Measurements from ENCODE around the gene FKBP10.
"Not testable (repeated sequence)": the region's sequence is repeated elsewhere in the genome, so short reads cannot be mapped to it uniquely, and the experiment has no call there.

FKBP10 gene, protein sequence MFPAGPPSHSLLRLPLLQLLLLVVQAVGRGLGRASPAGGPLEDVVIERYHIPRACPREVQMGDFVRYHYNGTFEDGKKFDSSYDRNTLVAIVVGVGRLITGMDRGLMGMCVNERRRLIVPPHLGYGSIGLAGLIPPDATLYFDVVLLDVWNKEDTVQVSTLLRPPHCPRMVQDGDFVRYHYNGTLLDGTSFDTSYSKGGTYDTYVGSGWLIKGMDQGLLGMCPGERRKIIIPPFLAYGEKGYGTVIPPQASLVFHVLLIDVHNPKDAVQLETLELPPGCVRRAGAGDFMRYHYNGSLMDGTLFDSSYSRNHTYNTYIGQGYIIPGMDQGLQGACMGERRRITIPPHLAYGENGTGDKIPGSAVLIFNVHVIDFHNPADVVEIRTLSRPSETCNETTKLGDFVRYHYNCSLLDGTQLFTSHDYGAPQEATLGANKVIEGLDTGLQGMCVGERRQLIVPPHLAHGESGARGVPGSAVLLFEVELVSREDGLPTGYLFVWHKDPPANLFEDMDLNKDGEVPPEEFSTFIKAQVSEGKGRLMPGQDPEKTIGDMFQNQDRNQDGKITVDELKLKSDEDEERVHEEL

DNA sequence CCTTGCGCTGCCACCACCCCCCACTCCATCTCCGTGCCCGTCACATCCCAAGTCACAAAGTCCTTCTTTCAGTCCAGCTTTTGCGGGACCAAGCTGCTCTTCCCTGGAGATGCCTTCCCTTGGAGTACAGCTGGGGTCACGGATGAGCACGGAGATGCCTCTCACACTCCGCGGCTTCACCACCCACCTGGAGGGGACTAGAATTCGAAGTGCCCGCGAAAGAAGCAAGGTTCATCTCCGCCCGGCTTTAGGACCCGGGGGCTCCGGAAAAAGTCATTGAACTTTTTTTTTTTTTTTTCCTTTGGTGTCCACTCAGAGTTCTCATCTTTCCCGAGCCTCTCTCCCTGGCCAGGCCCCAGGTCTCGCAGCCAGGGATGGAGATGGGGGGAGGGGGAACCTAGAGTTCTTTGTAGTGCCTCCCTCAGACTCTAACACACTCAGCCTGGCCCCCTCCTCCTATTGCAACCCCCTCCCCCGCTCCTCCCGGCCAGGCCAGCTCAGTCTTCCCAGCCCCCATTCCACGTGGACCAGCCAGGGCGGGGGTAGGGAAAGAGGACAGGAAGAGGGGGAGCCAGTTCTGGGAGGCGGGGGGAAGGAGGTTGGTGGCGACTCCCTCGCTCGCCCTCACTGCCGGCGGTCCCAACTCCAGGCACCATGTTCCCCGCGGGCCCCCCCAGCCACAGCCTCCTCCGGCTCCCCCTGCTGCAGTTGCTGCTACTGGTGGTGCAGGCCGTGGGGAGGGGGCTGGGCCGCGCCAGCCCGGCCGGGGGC, at the start of gene FKBP10:
TSS of gene FKBP10 (plus strand) at position 624 of the 771 bp plus-strand sequence. CDS start at position 655, 31 bp downstream.
- no peak for FAIRE-seq

DNA sequence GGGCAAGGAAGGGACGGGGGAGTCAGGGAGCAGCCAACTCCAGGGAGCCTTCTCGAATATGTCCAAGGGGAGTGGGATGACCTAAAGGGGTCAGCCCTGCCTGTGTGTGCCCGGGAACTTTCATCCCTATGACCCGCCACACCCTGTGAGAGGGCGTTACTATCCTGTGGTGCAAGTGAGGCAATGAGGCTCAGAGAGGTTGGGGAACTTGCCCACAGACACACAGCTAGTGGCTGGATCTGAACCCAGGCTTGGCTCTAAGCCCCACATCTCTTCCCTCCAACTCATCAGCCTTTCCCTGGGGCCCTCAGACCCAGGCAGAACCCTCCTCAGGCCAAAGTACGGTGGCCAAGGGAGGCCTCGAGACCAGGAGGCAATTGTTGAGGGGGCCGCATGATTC, 49.5 kb upstream of the FKBP10 start:
- FAIRE-seq = no peak

DNA sequence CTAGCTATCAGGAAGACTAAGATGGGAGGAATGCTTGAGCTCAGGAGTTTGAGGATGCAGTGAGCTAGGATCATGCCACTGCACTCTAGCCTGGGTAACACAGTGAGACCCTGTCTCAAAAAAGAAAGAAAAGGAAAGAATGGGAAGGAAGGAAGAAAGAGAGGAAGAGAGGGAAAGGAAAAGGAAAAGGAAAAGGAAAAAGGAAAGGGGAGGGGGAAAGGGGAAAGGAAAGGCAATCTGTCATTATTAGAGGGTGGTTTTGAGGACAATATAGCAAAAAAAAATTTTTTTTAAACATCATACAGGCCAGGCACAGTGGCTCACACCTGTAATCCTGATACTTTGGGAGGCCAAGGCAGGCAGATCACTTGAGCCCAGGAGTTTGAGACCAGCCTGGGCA, 46.7 kb upstream of the FKBP10 start:
- no peak for FAIRE-seq

DNA sequence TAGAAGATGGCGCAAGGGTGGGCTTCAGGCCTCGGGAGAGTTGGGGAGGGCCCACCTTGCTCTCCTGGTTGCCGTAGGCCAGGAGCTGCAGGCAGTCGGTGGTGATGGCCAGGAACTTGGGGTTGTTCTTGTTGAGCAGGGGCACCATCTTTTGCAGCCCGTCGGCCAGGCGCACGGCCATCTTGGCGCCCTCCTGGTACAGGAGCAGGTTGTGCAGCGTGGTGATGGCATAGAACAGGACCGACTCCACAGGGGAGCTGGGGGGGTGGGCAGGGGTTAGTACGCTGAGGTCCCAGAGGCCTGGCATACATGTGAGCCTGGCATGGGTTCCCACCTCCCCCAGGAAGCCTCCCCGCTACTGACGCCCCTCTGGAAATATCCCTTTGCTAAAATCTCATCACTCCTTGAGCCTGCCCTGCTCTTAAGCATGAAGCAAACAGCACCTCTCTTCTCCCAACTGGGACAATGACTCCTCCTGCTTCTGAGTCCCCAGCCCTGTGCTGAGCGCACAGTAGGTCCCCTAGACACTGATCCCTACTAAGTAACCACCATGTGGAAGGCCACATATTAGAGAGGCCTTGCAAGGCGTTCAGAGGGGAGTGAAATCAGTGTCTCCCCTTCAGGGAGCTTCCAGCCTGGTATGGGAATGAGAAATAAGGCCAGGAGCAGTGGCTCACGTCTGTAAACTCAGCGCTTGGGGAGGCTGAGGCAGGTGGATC, 45.3 kb upstream of the FKBP10 start:
- no peak for FAIRE-seq

DNA sequence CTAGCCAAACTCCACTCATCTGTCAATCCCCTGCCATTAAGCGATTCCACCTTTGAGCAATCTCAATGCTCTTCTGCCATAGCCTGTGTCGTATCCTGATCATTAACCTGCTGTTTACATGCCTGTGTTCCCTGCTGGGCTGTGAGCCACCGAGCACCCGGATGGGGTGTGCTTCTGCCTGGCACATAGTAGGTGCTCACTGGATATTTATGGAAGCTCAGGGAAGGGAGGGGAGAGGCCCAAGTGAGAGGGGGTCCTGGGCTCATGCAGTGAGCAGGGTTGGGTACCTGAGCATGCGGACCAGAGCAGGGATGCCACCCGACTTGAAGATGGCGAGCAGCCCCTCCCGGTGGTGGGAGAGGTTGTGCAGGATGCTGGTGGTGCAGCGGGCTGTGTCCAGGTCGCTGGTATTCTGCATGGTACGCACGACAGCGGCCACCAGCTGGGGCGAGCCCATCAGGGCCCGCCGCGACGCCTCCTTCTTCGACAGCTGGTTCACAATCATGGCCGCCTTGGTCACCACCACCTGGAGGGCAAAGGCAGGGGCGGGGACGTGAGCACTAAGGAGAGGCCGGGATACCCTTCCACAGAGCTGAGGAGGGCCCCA, 44.0 kb upstream of the FKBP10 start:
- no peak for FAIRE-seq

DNA sequence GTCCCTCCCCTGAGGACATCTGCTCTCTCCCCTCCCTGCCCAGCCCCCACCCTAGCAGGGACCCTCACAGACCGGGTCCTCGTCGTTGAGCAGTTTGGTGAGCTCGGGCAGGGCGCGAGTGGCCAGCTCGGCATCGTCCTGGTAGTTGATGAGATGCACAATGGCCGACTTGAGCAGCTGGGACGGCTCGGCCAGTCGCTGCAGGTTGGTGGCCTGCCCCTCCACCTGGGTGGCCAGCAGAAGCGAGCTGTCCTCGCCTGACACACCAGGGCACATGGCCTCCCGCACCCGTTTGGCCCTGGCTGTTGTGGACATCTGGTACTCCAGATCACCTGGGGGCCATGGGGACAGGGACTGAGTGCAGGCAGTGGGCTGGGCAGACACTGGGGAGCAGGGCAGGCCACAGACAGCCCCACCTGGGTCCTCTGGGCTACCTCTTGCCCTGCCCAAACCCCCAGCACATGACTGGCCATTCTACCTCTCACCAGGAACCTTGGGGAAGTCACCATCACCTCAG, 43.4 kb upstream of the FKBP10 start:
- no peak for FAIRE-seq

DNA sequence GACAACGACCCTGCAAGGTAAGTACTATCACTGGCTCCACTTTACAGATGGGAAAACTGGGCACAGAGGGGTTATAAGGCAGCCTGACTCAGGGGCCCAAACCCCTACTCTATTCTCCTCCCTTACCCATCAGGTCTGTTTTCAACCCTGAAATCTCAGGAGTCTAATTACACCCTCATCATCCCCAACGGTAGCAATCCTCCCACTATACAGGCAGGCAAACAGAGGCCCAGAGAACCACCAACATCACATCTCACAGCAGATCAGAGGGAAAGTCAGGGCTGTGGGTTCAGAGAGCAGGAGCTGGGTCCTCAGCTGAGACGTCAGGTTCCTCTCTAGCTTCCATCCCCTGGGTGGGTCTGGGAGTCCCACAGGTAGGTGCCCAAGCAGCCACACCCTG, 42.8 kb upstream of the FKBP10 start:
- no peak for FAIRE-seq

DNA sequence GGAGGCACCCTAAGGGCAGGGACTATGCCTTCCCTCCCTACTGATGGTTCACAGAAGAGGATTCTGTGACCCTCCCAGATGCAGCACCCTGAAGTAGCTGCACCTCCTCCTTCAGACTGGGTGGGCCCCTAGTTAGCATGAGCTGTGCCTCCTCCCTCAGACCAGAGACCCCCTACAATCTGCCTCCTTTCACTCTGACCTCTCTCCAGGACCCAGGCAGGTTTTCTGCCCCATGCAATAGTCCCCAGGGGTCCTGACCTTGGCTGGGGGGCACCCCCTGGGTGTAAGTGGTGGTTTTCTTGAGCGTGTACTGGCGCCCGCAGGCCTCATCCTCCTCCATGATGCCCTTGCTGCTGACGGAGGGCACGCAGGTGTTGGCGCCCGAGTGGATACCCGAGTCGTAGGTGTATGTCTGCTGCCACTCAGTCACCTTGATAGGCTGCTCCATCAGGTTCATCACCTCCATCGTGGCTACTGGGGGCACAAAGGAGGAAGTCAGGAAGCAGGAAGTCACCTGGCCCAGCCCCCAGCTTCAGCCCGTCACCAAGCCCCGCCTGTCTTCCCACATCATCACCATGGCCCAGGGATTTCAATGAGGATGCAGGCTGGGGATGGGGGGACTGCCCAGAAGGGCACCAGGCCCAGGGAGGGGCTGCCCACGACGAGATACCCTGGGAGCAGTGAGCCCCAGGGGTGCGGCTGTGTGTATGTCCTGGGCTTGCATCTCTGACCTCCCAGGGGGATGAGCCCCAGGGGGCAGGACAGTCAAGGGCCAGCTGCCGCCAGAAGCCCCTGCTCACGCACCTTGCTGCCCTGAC, 41.2 kb upstream of the FKBP10 start:
- FAIRE-seq = no peak

DNA sequence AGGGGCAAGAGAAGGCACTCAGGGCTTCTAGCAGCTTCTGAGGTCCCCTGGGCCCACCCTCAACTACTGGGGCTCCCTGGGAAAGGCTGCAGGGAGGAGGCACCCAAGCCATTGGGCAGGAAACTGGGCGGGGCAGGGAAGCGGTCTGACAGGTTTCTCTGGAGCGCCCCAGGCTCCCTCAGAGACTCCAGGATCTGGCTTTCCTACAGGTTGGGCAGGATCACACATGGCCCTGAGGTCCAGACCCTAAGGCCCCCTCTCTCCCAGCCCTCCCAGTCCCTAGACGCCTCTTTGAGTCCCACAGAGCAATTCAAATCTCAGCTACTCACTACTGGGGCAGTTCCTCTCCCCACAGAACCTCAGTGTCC, 40.6 kb upstream of the FKBP10 start:
- no peak for FAIRE-seq

DNA sequence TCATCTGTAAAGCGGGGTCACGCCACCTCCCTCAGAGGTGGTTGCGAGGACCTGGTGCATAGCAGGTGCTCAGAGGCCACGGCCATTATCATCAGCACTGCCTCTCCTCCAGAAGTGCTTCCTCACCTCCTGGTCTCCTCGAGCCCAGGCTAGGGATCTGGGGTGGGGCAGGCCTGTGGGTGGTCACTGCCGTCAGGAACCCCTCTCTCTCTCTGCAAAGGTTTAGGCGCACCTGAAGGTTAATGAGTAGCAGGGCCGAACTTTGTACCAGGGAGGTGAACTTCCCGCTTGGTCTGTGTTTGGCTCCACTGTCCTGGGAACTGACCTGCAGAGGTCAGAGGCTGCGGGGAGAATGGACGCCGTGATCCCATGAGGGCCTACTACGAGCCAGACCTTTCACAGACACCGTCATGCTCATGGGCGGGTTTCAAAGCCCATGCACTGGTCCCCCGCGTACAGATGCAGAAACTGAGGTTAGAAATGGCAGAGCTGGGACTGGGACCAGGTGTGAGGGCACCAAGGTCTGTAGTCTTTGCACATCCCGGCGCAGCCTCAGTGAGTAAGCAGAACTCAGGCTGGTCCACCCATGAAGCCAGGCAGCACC, 40.1 kb upstream of the FKBP10 start:
- no peak for FAIRE-seq

DNA sequence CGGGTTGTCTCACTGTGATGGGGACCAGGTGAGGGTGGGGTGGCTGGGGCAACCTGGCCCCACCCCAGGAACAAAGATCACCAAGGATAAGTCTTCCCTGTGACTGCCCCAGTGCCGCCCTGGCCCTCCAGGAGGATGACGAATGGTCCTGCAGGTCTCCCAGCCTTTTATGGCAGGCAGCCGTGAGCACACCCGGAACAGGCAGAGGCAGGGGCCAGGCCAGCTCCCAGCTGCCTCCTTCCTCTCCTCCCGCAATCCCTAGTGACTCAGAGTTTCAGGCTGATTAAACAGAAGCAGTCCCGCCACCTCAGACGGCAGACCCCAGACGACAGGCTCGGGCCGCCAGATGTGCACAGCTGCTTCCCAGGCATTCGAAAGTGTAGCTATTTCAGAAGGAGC, 39.6 kb upstream of the FKBP10 start:
- no peak for FAIRE-seq

DNA sequence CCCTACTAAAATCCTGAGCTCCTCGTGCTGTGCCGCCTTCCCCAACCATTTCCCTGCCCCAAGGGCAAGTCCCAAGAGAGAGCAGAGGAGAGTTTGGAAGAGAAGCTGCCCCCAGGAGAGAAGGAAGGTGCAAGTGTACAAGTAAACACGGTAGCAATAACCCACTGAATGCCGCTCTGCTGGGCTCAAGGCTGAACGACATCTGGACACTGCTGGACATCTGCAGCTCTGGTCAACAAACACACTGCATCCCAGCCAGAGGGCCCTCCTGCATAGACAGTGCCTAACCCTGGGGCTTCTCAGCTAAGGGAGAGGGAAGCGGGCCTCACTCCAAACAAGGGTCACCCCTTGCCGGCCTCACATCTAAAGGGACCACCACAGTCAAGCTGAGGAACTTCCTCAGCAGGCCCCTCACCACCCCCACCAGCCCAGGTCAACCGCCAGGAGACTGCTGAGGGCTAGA, 39.0 kb upstream of the FKBP10 start:
- no peak for FAIRE-seq

DNA sequence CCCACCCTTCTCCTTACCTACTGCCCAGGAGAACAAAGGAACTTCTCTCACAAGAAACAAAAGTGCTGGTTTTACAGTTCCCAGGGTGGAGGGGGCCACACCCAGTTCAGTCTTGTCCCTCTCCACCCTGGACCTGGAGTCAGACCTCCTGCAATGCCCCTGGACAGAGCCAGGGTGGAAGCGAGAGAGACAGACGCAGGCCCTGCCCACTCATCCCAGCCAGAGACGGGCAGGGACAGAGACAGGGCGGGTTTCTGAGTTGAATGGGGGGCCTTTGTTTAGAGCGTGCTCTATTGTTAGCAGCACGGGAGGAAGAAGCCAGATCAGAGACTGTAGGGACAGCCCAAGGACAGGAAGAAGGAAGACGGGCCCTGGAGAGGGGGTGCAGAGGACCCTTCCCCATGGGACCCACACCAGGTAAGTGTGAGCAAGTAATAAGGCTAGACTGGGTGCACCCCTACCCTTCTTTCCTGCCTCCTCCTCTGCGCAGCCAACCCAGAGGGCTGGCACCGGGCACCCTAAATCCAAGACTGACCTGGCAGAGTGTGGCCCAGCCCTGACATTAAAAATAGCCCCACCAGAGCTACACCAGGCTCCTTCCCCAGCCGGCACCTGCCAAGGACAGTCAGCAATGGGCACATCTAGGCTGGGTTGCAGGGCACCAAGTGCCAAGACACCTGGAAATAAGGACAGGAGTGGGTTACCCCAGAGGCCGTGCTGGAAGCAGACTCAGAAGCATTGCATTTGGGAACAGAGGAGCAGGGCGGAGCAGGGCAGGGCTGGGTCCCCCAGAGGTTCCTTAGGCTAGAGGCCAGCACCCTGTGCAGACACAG, 37.2 kb upstream of the FKBP10 start:
- FAIRE-seq = no peak

DNA sequence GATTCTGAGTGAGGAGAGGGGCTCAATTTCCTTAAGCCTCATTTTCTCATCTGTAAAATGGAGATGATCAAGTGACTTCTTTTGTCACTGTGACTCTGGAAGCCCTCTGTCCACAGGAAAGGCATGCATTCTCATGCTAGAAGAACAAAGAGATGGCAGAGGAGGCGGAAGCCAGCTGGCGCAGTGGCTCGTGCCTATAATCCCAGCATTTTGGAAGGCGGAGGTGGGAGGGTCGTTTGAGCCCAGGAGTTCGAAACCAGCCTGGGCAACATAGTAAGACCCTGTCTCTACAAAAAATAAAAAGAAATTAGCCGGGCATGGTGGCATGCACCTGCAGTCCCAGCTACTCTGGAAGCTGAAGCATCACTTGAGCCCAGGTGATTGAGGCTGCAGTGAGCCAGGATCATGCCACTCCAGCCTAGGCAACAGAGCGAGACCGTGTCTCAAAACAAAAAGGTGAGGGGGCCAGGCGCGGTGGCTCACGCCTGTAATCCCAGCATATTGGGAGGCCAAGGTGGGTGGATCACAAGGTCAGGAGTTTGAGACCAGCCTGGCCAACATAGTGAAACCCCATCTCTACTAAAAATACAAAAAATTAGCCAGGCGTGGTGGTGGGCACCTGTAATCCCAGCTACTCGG, 36.4 kb upstream of the FKBP10 start:
- FAIRE-seq = not testable (repeated sequence)

DNA sequence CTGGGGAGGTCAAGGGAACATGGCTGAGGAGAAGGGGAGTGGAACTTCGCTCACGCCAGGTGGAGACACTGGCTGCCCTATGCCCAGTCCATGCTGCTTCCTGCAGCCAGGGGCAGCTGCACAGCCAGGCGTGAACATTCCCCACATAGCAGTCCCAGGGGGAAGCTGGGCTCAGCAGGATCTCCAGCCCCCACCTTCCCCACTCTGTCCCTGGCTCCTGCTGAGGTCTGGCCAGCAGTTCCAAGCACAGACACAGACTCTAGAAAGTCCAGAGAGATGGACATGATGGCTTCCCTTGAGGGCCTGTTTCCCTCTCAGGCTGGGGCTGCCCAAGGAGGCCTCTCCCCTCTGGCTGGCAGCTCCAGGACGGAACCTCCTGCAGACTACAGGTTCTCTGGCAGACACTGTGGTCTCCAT, 35.6 kb upstream of the FKBP10 start:
- FAIRE-seq = no peak

DNA sequence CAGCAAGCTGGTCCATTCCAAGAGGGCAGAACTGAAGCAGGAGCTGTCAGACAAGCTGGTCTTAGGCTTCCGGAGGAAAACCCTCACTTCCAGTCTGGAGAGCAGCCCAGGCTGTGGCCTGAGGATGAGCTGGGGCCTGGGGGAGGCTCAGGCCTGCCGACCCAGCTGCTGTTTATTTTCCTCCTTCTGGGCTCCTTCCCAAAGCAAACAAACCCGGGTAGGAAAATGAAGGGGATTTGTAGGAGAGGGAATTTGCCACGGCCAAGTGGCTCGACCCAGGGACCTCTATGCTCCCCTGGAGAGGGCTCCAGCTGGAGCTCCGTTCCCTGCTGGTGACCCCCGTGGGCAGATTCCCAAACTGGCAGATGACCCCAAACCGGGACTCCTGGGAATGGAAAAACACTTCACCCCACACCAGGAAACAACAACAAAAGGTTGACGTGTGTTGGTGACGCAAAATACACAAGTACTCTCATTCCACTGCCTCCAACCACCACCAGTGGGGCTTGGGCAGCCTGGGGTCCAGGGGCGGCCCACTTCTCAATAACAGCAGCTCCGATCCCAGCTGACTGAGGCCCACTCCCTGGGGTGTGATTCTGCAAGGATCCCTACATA, 35.1 kb upstream of the FKBP10 start:
- no peak for FAIRE-seq

DNA sequence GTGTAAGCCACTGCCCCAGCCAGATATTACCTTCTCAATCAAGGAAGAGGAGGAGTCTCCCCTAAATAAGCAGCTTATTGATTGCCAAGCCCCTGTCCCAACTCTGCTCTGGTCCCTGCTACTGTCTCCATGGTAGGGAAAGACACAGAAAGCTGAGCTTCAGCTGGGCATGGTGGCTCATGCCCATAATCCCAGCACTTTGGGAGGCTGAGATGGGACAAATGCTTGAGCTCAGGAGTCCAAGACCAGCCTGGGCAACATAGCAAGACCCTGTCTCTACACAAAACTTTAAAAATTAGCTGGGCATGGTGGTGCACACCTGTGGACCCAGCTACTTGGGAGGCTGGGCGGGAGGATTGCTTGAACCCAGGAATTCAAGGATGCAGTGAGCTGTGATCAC, 32.9 kb upstream of the FKBP10 start:
- no peak for FAIRE-seq

DNA sequence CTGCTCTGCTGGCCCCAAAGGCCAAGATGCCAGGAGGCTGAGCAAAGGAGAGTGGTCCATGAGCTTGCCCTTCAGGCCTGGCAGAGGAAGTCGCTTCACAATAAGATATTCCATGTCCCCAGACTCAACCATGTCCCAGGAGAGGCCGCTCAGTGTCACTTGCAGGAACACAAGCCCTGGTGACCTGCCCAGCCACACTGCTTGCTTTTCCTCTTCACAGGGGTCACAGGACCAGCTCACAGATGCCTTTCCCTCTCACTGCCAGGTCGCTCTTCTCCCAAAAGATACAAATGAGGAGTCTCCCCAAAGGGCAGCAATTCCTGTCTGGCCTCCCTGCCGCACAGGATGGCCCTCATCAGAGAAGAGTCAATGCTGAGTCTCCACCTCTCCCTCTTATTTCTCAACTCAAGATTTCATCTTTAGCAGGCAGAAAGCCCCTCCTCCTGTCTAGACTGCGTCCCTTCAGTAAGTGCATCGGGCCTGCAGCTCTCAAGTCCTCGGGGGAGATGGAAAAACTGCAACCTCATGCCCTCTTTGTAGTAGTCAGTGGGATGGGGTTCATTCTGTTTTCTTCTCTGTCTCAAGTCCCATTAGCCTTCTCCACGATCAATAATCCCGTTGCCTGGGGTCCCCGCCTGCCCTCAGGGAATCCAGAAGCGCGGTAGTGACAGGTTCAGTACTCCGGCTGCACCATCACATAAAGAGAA, 31.2 kb upstream of the FKBP10 start:
- FAIRE-seq = no peak

DNA sequence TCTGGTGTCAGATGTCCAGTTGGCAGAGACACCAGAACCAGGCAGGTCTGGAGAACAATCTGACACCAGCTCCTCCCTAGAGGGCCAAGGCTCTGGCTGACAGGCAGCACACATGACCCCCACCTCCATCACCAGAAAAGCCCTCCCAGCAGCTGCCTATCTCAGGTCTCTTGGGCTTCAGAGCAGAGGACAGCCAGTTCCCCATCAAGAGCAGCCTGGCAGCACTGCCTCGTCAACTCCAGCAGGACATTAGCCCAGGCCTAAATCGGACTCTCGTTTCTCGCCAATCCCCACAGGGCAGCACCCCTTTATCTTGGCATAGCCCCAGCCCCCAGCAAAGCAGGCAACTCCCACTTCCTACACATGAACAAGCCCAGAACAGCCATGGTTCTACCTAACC, 30.7 kb upstream of the FKBP10 start:
- FAIRE-seq = no peak
